ENCODE measurements around the gene BMF.

Gene BMF

GRCh38 chr15:40108061-40108854, 421 bp downstream of the BMF start:
- Histone ChIP-seq H3K27ac (ENCODE audit: low read depth, low read length) (peak overlapping the region; percentile 92), H3K9me3 (ENCODE audit: low read length) (no peaks in the 10 kb centered on the region), H3K4me1 (ENCODE audit: insufficient read depth, low read length) (peaks cover 48% of the 10 kb centered on the region)

DNA sequence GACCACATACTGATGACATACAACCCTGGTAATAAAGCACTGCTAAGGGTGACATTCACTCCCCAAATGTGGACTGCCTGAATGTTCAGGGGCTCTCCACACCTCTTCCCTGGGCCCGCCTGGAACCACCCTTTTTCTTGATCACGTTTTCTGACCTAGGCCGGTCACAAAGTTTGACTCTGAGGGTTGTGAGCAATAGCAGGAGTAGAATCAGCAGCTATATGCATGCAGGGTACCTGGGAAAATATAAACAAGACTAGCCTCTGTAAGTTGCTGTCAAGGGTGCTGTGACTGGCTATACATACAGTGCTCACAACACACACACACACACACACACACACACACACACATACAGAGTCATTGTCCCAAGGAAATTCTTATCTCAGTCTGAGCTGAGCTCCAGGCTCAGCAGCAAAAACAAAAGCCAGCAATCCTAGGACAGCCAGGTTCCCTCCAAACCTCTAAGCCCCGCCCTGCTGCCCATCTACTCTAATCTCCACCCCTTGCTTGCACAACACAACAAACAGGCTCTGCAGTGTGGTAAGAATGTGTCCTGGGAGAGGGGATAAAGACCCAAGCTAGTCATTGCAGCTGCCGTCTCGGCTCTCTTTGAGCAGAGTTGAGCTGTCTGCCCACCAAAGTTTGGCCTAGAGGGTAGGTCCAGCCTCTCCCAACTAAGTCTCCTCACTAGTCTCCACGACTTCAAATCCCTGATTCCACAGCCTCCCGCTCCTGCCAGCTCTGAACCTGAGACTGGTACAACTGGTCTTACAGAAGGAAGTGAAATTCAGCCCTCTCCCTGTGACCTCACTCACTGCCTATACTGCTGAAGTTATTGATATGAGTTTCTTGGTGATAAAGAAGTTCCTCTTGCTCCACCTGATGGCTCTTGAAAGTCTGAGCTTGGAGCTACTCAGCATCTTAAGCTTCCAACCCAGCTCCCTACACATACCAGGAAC, 2.2 kb downstream of the BMF start:
- Histone ChIP-seq H3K9me3 (ENCODE audit: low read length) (no peaks in the 10 kb centered on the region), H3K4me3 (ENCODE audit: low read depth in 1 of 2, low read length in 2 of 2) (peak overlapping the region in 1 of 2 donors; percentile 93), H3K4me1 (ENCODE audit: insufficient read depth, low read length) (peaks cover 65% of the 10 kb centered on the region), H3K27me3 (ENCODE audit: control insufficient read depth in 1 of 2, insufficient read depth in 2 of 2, low read length in 2 of 2) (no peaks in the 10 kb centered on the region), H3K9ac (ENCODE audit: low read length) (no peak overlapping the region), H3K36me3 (ENCODE audit: insufficient read depth, low read length) (peaks cover 5% of the 10 kb centered on the region), H3K27ac (ENCODE audit: low read depth, low read length) (no peak overlapping the region)

More at GRCh38 chr15:40108061-40108854, 421 bp downstream of the BMF start:
- Histone ChIP-seq H3K4me3 (ENCODE audit: low read depth in 1 of 2, low read length in 2 of 2) (peak overlapping the region; percentile 68 to 93), H3K9ac (ENCODE audit: low read length) (peak overlapping the region; percentile 71), H3K36me3 (ENCODE audit: insufficient read depth, low read length) (no peaks in the 10 kb centered on the region), H3K27me3 (ENCODE audit: control insufficient read depth in 1 of 2, insufficient read depth in 2 of 2, low read length in 2 of 2) (no peaks in the 10 kb centered on the region)

GRCh38 chr15:40105517-40106202, 3.0 kb downstream of the BMF start:
- H3K9me3 ChIP-seq (ENCODE audit: low read length): no peaks in the 10 kb centered on the region
- H3K4me3 ChIP-seq (ENCODE audit: low read depth in 1 of 2, low read length in 2 of 2): peak overlapping the region in 1 of 2 donors; percentile 17
- H3K4me1 ChIP-seq (ENCODE audit: insufficient read depth, low read length): peaks cover 74% of the 10 kb centered on the region
- no peaks in the 10 kb centered on the region for H3K27me3 ChIP-seq (ENCODE audit: control insufficient read depth in 1 of 2, insufficient read depth in 2 of 2, low read length in 2 of 2)
- peaks cover 10% of the 10 kb centered on the region for H3K36me3 ChIP-seq (ENCODE audit: insufficient read depth, low read length)
- peak overlapping the region; percentile 87 for H3K27ac ChIP-seq (ENCODE audit: low read depth, low read length)
- peak overlapping the region; percentile 32 for H3K9ac ChIP-seq (ENCODE audit: low read length)

GRCh38 chr15:40104865-40105516, 3.7 kb downstream of the BMF start:
- Histone ChIP-seq H3K4me1 (ENCODE audit: insufficient read depth, low read length) (peaks cover 80% of the 10 kb centered on the region), H3K27me3 (ENCODE audit: control insufficient read depth in 1 of 2, insufficient read depth in 2 of 2, low read length in 2 of 2) (no peaks in the 10 kb centered on the region), H3K4me3 (ENCODE audit: low read depth in 1 of 2, low read length in 2 of 2) (peak overlapping the region; percentile 17 to 35), H3K27ac (ENCODE audit: low read depth, low read length) (peak overlapping the region; percentile 87), H3K36me3 (ENCODE audit: insufficient read depth, low read length) (peaks cover 13% of the 10 kb centered on the region), H3K9ac (ENCODE audit: low read length) (peak overlapping the region; percentile 32), H3K9me3 (ENCODE audit: low read length) (no peaks in the 10 kb centered on the region)

- Histone ChIP-seq H3K4me3 (ENCODE audit: low read depth in 1 of 2, low read length in 2 of 2) (peak overlapping the region in 1 of 2 donors; percentile 3), H3K27ac (ENCODE audit: low read depth, low read length) (peak overlapping the region; percentile 87), H3K27me3 (ENCODE audit: control insufficient read depth in 1 of 2, insufficient read depth in 2 of 2, low read length in 2 of 2) (no peaks in the 10 kb centered on the region), H3K9ac (ENCODE audit: low read length) (peak overlapping the region; percentile 32), H3K4me1 (ENCODE audit: insufficient read depth, low read length) (peaks cover 86% of the 10 kb centered on the region), H3K36me3 (ENCODE audit: insufficient read depth, low read length) (peaks cover 13% of the 10 kb centered on the region), H3K9me3 (ENCODE audit: low read length) (no peaks in the 10 kb centered on the region)
These were observed 4.3 kb downstream of the BMF start for GRCh38 chr15:40104296-40104864.

DNA sequence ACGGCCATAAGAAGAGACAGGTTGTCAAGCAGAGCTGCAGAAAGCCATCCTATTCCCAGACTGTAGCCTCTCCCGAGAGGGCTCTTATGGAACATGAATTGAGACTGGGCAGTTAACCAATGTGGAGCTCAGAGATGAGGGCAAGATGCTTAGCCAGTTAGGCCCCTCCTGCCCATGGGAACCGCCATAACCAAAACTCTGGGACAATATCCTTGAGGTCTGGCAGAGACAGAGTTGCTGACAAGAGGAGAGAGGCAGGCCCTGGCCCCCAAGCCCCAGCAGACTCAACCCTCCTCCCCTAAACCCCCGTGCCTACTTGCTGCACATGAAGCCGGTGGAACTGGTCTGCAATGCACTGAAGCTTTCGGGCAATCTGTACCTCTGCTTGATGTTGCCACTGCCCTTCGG, 4.8 kb downstream of the BMF start:
- no peak overlapping the region for H3K9ac ChIP-seq (ENCODE audit: low read length)
- peak overlapping the region; percentile 87 for H3K27ac ChIP-seq (ENCODE audit: low read depth, low read length)
- H3K9me3 ChIP-seq (ENCODE audit: low read length): no peaks in the 10 kb centered on the region
- H3K4me3 ChIP-seq (ENCODE audit: low read depth in 1 of 2, low read length in 2 of 2): peak overlapping the region in 1 of 2 donors; percentile 38
- H3K36me3 ChIP-seq (ENCODE audit: insufficient read depth, low read length): peaks cover 13% of the 10 kb centered on the region
- H3K4me1 ChIP-seq (ENCODE audit: insufficient read depth, low read length): peaks cover 91% of the 10 kb centered on the region
- H3K27me3 ChIP-seq (ENCODE audit: control insufficient read depth in 1 of 2, insufficient read depth in 2 of 2, low read length in 2 of 2): no peaks in the 10 kb centered on the region

- Histone ChIP-seq H3K9ac (ENCODE audit: low read length) (peak overlapping the region; percentile 44), H3K27ac (ENCODE audit: low read depth, low read length) (peak overlapping the region; percentile 87), H3K27me3 (ENCODE audit: control insufficient read depth in 1 of 2, insufficient read depth in 2 of 2, low read length in 2 of 2) (no peaks in the 10 kb centered on the region), H3K4me1 (ENCODE audit: insufficient read depth, low read length) (peaks cover 98% of the 10 kb centered on the region), H3K36me3 (ENCODE audit: insufficient read depth, low read length) (peaks cover 13% of the 10 kb centered on the region), H3K4me3 (ENCODE audit: low read depth in 1 of 2, low read length in 2 of 2) (peak overlapping the region in 1 of 2 donors; percentile 38), H3K9me3 (ENCODE audit: low read length) (no peaks in the 10 kb centered on the region)
These were observed 5.5 kb downstream of the BMF start for GRCh38 chr15:40102897-40103858.

DNA sequence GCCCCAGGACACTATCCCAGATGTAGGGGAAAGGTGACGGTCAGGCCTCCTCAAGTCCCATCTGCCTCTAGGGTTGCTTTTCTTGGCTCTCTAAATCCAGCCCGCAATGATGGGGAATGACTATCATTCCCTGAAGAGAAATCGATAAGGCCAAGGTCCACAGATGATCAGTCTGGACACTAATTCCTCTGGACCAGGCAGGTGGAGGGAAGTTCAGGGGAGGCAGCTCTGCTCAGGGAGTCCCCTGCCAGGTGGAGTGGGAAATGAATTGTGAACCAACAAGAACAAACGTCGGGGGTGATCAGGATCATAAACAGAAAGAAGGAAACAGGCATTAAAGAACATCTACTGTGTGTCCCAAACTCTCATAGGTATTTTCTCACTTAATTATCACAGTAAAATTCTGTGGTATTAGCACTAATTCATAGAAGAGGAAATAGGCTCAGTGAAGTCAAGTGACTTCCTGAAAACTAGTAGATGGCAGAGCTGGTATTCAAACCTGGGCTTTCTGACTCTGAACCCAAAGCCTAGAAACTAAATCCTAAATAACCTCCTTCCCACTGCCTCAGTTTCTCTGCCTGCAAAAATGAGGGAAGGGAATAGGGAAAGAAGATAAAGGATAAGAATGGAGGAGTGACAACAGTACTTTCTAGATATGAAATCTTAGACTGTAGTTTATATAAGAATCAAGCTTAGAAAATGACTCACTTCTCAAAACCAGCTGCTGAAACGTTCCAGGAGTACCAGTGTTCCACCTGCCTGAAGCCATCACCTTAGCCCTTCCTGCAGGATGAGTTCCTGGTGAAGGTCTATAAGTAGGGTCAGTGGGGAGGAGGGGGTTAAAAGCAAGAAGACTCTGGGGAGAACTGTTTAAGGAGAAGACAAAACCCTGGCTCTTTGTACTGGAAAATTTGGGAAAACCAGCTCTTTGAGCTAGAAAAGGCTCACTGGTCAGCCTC, 7.5 kb downstream of the BMF start:
- Histone ChIP-seq H3K4me1 (ENCODE audit: insufficient read depth, low read length) (peaks cover 100% of the 10 kb centered on the region), H3K27me3 (ENCODE audit: control insufficient read depth in 1 of 2, insufficient read depth in 2 of 2, low read length in 2 of 2) (no peaks in the 10 kb centered on the region), H3K9ac (ENCODE audit: low read length) (no peak overlapping the region), H3K4me3 (ENCODE audit: low read depth in 1 of 2, low read length in 2 of 2) (no peak overlapping the region), H3K36me3 (ENCODE audit: insufficient read depth, low read length) (peaks cover 15% of the 10 kb centered on the region), H3K27ac (ENCODE audit: low read depth, low read length) (peak overlapping the region; percentile 10), H3K9me3 (ENCODE audit: low read length) (no peaks in the 10 kb centered on the region)
